ENCODE results near the gene CAV1. TPM values are rescaled to one million over a fixed set of nuclear protein-coding genes. Genes with fewer than 3 reads are reported as not detected.
A peak's percentile ranks its signal among the peaks of the same experiment; 100 is the strongest.

Gene CAV1
- total RNA-seq, 4 donors from 2014 or later, result 183 to 351 (median 300) TPM

DNA sequence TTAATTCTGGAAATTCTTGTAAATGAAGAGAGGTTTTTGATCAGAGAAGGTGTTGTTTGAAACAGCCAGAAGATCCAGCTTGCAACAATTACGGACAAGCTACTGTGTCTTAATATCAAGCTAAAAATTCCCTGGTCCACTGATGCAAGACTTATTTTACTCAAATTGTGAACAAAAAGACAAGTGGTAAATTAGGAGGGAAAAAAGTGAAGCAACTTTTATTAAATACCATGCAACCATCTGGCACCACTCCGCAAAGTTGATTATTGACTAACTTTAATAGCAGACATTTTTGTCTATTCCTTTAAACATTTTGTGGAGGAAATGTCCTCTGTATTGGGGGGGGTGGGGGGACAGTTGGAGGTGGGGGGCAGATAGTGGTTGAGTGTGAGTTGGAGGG lies 30.4 kb upstream of the CAV1 start:
- Histone ChIP-seq H3K36me3 (no peaks in the 10 kb centered on the region), H3K9me3 (no peaks in the 10 kb centered on the region), H3K27ac (no peak overlapping the region), H3K27me3 (no peaks in the 10 kb centered on the region), H3K4me1 (no peaks in the 10 kb centered on the region), H3K4me3 (no peak overlapping the region)
- no peak for TF ChIP-seq POLR2A (IDR thresholded peaks at IDR 0.05)
- TF ChIP-seq, protein P1, sequence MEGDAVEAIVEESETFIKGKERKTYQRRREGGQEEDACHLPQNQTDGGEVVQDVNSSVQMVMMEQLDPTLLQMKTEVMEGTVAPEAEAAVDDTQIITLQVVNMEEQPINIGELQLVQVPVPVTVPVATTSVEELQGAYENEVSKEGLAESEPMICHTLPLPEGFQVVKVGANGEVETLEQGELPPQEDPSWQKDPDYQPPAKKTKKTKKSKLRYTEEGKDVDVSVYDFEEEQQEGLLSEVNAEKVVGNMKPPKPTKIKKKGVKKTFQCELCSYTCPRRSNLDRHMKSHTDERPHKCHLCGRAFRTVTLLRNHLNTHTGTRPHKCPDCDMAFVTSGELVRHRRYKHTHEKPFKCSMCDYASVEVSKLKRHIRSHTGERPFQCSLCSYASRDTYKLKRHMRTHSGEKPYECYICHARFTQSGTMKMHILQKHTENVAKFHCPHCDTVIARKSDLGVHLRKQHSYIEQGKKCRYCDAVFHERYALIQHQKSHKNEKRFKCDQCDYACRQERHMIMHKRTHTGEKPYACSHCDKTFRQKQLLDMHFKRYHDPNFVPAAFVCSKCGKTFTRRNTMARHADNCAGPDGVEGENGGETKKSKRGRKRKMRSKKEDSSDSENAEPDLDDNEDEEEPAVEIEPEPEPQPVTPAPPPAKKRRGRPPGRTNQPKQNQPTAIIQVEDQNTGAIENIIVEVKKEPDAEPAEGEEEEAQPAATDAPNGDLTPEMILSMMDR (IDR thresholded peaks at IDR 0.05), result no peak
- no peak for DNase-seq
- intact Hi-C loops (cut with DNase I; ENCODE audit: low total_unique reads), result no loop called here

DNA sequence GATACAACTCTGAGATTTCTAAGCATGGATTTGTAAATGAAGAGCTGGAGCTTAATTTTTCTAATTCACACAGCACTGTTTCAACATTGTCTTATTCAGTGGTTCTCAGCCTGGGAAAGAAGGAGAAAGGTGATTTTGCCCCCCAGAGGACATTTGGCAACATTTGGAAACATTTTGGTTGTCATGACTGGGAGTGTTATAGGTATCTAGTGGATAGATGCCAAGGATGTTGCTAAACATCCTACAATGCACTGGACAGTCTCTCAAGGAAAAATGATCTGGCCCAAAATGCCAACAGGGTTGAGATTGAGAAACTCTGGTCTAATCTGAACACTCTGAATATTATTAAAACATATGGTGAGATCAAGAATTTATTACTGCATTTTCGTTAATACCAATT lies 29.1 kb upstream of the CAV1 start:
- Histone ChIP-seq H3K4me3 (no peak overlapping the region), H3K4me1 (no peaks in the 10 kb centered on the region), H3K36me3 (no peaks in the 10 kb centered on the region), H3K27ac (peak overlapping the region in 1 of 2 donors; percentile 17), H3K9me3 (no peaks in the 10 kb centered on the region), H3K27me3 (no peaks in the 10 kb centered on the region)
- intact Hi-C loops (cut with DNase I; ENCODE audit: low total_unique reads), result no loop called here
- TF ChIP-seq POLR2A (IDR thresholded peaks at IDR 0.05), result no peak
- TF ChIP-seq, protein P1 (IDR thresholded peaks at IDR 0.05), result no peak
- DNase-seq, result no peak

DNA sequence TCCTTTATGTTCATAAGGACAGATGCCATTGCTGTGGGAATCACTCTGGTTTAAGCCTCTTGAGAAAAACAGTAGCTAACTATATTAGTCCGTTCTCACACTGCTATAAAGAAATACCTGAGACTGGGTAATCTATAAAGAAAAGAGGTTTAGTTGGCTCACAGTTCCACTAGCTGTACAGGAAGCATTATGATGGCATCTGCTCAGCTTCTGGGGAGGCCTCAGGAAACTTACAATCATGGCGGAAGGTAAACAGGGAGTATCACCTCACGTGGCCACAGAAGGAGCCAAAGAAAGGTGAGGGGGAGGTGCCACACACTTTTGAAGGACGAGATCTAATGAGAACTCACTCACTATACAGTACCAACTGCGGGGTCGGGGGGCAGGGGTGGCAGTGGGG lies 28.2 kb upstream of the CAV1 start:
- intact Hi-C loops (cut with DNase I; ENCODE audit: low total_unique reads), result no loop called here
- TF ChIP-seq, protein P1 (IDR thresholded peaks at IDR 0.05), result no peak
- TF ChIP-seq POLR2A (IDR thresholded peaks at IDR 0.05), result no peak
- Histone ChIP-seq H3K4me1 (no peaks in the 10 kb centered on the region), H3K4me3 (no peak overlapping the region), H3K9me3 (no peaks in the 10 kb centered on the region), H3K27ac (no peak overlapping the region), H3K27me3 (no peaks in the 10 kb centered on the region), H3K36me3 (no peaks in the 10 kb centered on the region)
- DNase-seq, result no peak

DNA sequence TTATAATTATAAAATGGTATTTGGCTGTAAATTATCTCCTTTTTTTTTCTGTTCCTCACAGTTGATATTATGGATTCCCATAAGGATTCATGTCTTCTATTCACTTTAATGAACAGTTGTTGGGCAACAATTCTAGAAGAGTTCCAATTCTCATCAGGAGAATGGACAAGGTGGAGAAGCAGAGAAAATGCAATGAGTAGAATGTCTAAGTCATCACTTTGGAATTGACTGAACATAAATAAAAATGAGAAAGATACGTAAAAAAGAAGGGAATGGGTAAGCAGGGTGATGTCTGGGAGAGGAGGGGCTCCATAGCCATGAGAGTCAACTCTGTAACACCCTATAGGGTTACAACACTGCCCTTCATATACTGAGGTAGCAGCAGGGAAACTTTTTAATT lies 27.1 kb upstream of the CAV1 start:
- peak overlapping the region in 1 of 2 donors; percentile 10 for H3K27ac ChIP-seq
- no peaks in the 10 kb centered on the region for H3K4me1 ChIP-seq
- H3K9me3 ChIP-seq, result no peaks in the 10 kb centered on the region
- TF ChIP-seq, protein P1 (IDR thresholded peaks at IDR 0.05), result no peak
- TF ChIP-seq POLR2A (IDR thresholded peaks at IDR 0.05), result no peak
- H3K4me3 ChIP-seq, result no peak overlapping the region
- intact Hi-C loops (cut with DNase I; ENCODE audit: low total_unique reads), result no loop called here
- DNase-seq, result no peak
- no peaks in the 10 kb centered on the region for H3K36me3 ChIP-seq
- no peaks in the 10 kb centered on the region for H3K27me3 ChIP-seq

DNA sequence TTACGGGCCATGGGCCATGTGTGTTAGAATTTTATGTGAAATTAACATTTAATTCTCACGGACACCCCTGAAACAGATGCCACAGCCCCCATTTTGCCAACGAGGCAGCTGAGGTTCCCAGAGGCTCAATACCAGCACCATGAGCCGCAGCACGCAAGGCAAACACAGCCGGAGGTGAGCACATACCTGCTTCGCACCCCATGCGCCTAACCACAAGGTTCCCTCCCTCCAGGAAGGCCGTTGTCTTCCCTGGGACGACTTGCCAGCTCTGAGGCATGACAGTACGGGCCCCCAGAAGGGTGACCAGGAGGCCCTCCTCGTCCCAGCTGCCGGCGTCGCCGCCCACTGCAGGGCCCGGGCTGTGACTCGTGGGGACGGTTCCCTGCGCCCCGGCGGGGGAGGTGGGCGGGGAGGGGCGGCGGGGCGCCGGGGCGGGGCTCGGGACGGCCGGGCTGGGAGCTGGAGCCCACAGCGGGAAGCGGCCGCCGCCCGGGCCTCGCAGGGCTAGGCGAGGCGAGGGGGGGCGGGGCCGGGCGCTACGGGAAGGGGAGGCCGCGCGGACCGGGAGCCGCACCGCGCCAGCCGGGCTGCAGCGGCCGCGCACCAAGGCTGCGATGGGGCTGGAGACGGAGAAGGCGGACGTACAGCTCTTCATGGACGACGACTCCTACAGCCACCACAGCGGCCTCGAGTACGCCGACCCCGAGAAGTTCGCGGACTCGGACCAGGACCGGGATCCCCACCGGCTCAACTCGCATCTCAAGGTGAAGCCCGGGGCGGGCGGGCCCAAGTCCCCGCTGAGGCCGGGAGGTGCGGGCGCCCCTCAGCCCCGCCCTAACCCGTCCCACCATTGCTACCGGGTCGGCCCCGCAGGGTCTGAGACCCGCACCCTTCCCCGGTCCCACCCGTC lies 25.4 kb upstream of the CAV1 start, which contains the start of gene CAV2:
Gene CAV2, plus strand, starts transcription at position 571 of the 910 bp plus-strand sequence. Its CDS starts 44 bp downstream, at position 615.
- intact Hi-C loops (cut with DNase I; ENCODE audit: low total_unique reads), result no loop called here
- Histone ChIP-seq H3K27me3 (no peaks in the 10 kb centered on the region), H3K27ac (peak within 1 kb of the TSS; percentile 86 to 97)

More for the DNA sequence above, 25.4 kb upstream of the CAV1 start, which contains the start of gene CAV2:
- Histone ChIP-seq H3K4me1 (no peaks in the 10 kb centered on the region), H3K9me3 (no peaks in the 10 kb centered on the region), H3K36me3 (no peaks in the 10 kb centered on the region), H3K4me3 (peak within 1 kb of the TSS; percentile 79 to 90)
- peak; percentile 70 to 72 for TF ChIP-seq POLR2A (IDR thresholded peaks at IDR 0.05)
- TF ChIP-seq, protein P1 (IDR thresholded peaks at IDR 0.05), result no peak
- DNase-seq, result peak; percentile 54 to 71
